Vagina (tissue), 2 donors: ENCODE results near the gene C2orf81. TPM values are rescaled to one million over a fixed set of nuclear protein-coding genes. Genes with fewer than 3 reads are reported as not detected.

Experiments
- DNase-seq, 2 donors: peaks; one replicate each; pipeline ENCODE4 v3.0.0-alpha.2; 2017; ENCODE audit errors: extremely low spot score in 2 of 2
- H3K27ac ChIP-seq: fragments of 200-600 bp; sonication (generic); one replicate; pipeline ENCODE4 v1.5.1; 2019
- H3K27me3 ChIP-seq: fragments of 200-600 bp; sonication (generic); one replicate; pipeline ENCODE4 v1.5.1; 2019
- H3K36me3 ChIP-seq, 2 donors: fragments of 200-600 bp; sonication (generic); one replicate each; pipeline ENCODE4 v1.5.1; 2017 to 2019
- H3K4me1 ChIP-seq: fragments of 200-600 bp; sonication (generic); one replicate; pipeline ENCODE4 v1.5.1; 2019
- H3K4me3 ChIP-seq, 2 donors: fragments of 200-600 bp; sonication (generic); 1 replicate in 1 of 2; 2 replicates in 1 of 2; pipeline ENCODE4 v1.5.1; 2016 to 2019
- H3K9me3 ChIP-seq: fragments of 200-600 bp; sonication (generic); one replicate; pipeline ENCODE4 v1.5.1; 2019
- CTCF ChIP-seq, 3 experiments: fragments of 450-650 bp in 2 of 3; fragments of 200-600 bp in 1 of 3; sonication (generic) in 1 of 3; IDR thresholded peaks; one replicate each; pipeline ENCODE4 v1.5.1; 2017 to 2019; ENCODE audit warnings: antibody characterized with exemption in 3 of 3, mild to moderate bottlenecking in 2 of 3, moderate library complexity in 2 of 3
- POLR2A ChIP-seq, 2 donors: fragments of 450-650 bp; IDR thresholded peaks; one replicate each; pipeline ENCODE4 v1.6.1; 2017; ENCODE audit warnings: antibody characterized with exemption in 2 of 2, mild to moderate bottlenecking in 2 of 2, moderate library complexity in 2 of 2
- POLR2AphosphoS5 ChIP-seq, 2 donors: sonication (generic); formaldehyde crosslinking; IDR thresholded peaks; one replicate each; pipeline ENCODE4 v1.9.0; 2017; ENCODE audit warnings: antibody characterized with exemption in 2 of 2, mild to moderate bottlenecking in 2 of 2, low read depth in 1 of 2; ENCODE audit not compliant: insufficient read depth in 1 of 2
- intact Hi-C: fragments of 100-400 bp; cut with DNase I; formaldehyde crosslinking; loops from one replicate; pipeline ENCODE4 v1.15.1; 2023
- total RNA-seq: library from RNA; depleted of rRNA; stranded (reverse); fragments of >200 nt; gene quantifications from one replicate; pipeline ENCODE4 v1.2.3, GENCODE V29; 2016

C2orf81 gene
- total RNA-seq, 1 donor from 2014 or later, result 2.7 TPM

- intact Hi-C loops, result no loop called here
- Histone ChIP-seq H3K27ac (no peak overlapping the region), H3K27me3 (no peaks in the 10 kb centered on the region), H3K9me3 (no peaks in the 10 kb centered on the region), H3K36me3 (peaks cover 0 to 39% of the 10 kb centered on the region in 2 donors), H3K4me1 (no peaks in the 10 kb centered on the region), H3K4me3 (no peak overlapping the region)
- TF ChIP-seq POLR2AphosphoS5 (IDR thresholded peaks at IDR 0.05; ENCODE audit: insufficient read depth in 1 of 2, low read depth in 1 of 2) (no peak), CTCF (IDR thresholded peaks at IDR 0.05) (no peak), POLR2A (IDR thresholded peaks at IDR 0.05) (no peak)
- no peak for DNase-seq
Measured at GRCh38 chr2:74429487-74430451, 8.3 kb upstream of the C2orf81 start.

- intact Hi-C loops, result no loop called here
- H3K36me3 ChIP-seq, result peaks cover 0 to 39% of the 10 kb centered on the region in 2 donors
- TF ChIP-seq CTCF (IDR thresholded peaks at IDR 0.05), result no peak
- no peak for TF ChIP-seq POLR2A (IDR thresholded peaks at IDR 0.05)
- no peak for TF ChIP-seq POLR2AphosphoS5 (IDR thresholded peaks at IDR 0.05; ENCODE audit: insufficient read depth in 1 of 2, low read depth in 1 of 2)
- no peaks in the 10 kb centered on the region for H3K27me3 ChIP-seq
- no peaks in the 10 kb centered on the region for H3K4me1 ChIP-seq
- no peak for DNase-seq
- no peaks in the 10 kb centered on the region for H3K9me3 ChIP-seq
- no peak overlapping the region for H3K27ac ChIP-seq
- no peak overlapping the region for H3K4me3 ChIP-seq
Measured at GRCh38 chr2:74428675-74429074, 7.3 kb upstream of the C2orf81 start.

- intact Hi-C loops, result no loop called here
- Histone ChIP-seq H3K36me3 (peaks cover 0 to 39% of the 10 kb centered on the region in 2 donors), H3K4me1 (no peaks in the 10 kb centered on the region), H3K4me3 (no peak overlapping the region), H3K27me3 (no peaks in the 10 kb centered on the region), H3K27ac (no peak overlapping the region), H3K9me3 (no peaks in the 10 kb centered on the region)
- DNase-seq, result no peak
- TF ChIP-seq CTCF (IDR thresholded peaks at IDR 0.05), result no peak
- no peak for TF ChIP-seq POLR2AphosphoS5 (IDR thresholded peaks at IDR 0.05; ENCODE audit: insufficient read depth in 1 of 2, low read depth in 1 of 2)
- TF ChIP-seq POLR2A (IDR thresholded peaks at IDR 0.05), result no peak
Measured at GRCh38 chr2:74427551-74427950, 6.1 kb upstream of the C2orf81 start.

- H3K27me3 ChIP-seq, result no peaks in the 10 kb centered on the region
- TF ChIP-seq POLR2A (IDR thresholded peaks at IDR 0.05) (no peak), POLR2AphosphoS5 (IDR thresholded peaks at IDR 0.05; ENCODE audit: insufficient read depth in 1 of 2, low read depth in 1 of 2) (no peak), CTCF (IDR thresholded peaks at IDR 0.05) (no peak)
- no peak overlapping the region for H3K27ac ChIP-seq
- peaks cover 8% of the 10 kb centered on the region for H3K4me1 ChIP-seq
- no peak for DNase-seq
- intact Hi-C loops, result no loop called here
- no peaks in the 10 kb centered on the region for H3K9me3 ChIP-seq
- no peak overlapping the region for H3K4me3 ChIP-seq
- peaks cover 0 to 36% of the 10 kb centered on the region in 2 donors for H3K36me3 ChIP-seq
Measured at GRCh38 chr2:74426181-74426758, 4.9 kb upstream of the C2orf81 start.
